GM13977 (cell line): Measurements from ENCODE around the gene PLCB1.

Experiments used
- DNase-seq: peaks from one replicate; pipeline ENCODE4 v3.0.0; 2012; ENCODE audit warnings: low spot score
- CTCF ChIP-seq: IDR thresholded peaks from 2 replicates; pipeline ENCODE4 v1.5.1; 2012; ENCODE audit warnings: mild to moderate bottlenecking, control low read depth; ENCODE audit not compliant: insufficient read depth; ENCODE audit errors: extremely low read depth, missing control alignments
- in situ Hi-C: fragments of 300-500 bp; cut with MboI; formaldehyde crosslinking; loops from one replicate; pipeline ENCODE4 v1.12.0; 2022; ENCODE audit warnings: low sequenced_read_pairs, low pct_unique_long_range_greater_than_20kb, mixed read lengths, inconsistent platforms; ENCODE audit not compliant: unreplicated experiment

PLCB1 gene

GRCh38 chr20:8244637-8245036 lies 112.6 kb downstream of the PLCB1 start:
- in situ Hi-C loops: no loop called here
- DNase-seq: no peak
- TF ChIP-seq CTCF: no peak

GRCh38 chr20:8246153-8246552 lies 114.1 kb downstream of the PLCB1 start:
- DNase-seq: no peak
- no peak for TF ChIP-seq CTCF
- in situ Hi-C loops: no loop called here

GRCh38 chr20:8246716-8247115 lies 114.7 kb downstream of the PLCB1 start:
- TF ChIP-seq CTCF: no peak
- no peak for DNase-seq
- in situ Hi-C loops: no loop called here

GRCh38 chr20:8248051-8248450 lies 116.0 kb downstream of the PLCB1 start:
- in situ Hi-C loops: no loop called here
- DNase-seq: no peak
- no peak for TF ChIP-seq CTCF

- no peak for DNase-seq
- no peak for TF ChIP-seq CTCF
- in situ Hi-C loops: no loop called here
These were observed 117.6 kb downstream of the PLCB1 start for GRCh38 chr20:8249634-8250033.

GRCh38 chr20:8250539-8251200 lies 118.6 kb downstream of the PLCB1 start:
- in situ Hi-C loops: no loop called here

More at GRCh38 chr20:8250539-8251200, 118.6 kb downstream of the PLCB1 start:
- DNase-seq: no peak
- TF ChIP-seq CTCF: no peak
